22Rv1 (cell line): ENCODE measurements around the gene EFCC1.
A peak's percentile ranks its signal among the peaks of the same experiment; 100 is the strongest.

ENCODE experiments used
- H3K27ac ChIP-seq: fragments of 450-650 bp; 2 replicates; pipeline ENCODE4 v1.5.1; 2017
- ZFX ChIP-seq: fragments of 450-650 bp; IDR thresholded peaks from 2 replicates; pipeline ENCODE4 v1.6.1; 2017; ENCODE audit warnings: antibody characterized with exemption, borderline replicate concordance
- TF ChIP-seq, protein P1 (sequence below): fragments of 450-650 bp; IDR thresholded peaks from 2 replicates; pipeline ENCODE4 v1.5.1; 2017; ENCODE audit warnings: mild to moderate bottlenecking

The EFCC1 gene

GRCh38 chr3:128988286-128988685 lies 12.8 kb upstream of the EFCC1 start:
- TF ChIP-seq ZFX: no peak
- TF ChIP-seq, protein P1, sequence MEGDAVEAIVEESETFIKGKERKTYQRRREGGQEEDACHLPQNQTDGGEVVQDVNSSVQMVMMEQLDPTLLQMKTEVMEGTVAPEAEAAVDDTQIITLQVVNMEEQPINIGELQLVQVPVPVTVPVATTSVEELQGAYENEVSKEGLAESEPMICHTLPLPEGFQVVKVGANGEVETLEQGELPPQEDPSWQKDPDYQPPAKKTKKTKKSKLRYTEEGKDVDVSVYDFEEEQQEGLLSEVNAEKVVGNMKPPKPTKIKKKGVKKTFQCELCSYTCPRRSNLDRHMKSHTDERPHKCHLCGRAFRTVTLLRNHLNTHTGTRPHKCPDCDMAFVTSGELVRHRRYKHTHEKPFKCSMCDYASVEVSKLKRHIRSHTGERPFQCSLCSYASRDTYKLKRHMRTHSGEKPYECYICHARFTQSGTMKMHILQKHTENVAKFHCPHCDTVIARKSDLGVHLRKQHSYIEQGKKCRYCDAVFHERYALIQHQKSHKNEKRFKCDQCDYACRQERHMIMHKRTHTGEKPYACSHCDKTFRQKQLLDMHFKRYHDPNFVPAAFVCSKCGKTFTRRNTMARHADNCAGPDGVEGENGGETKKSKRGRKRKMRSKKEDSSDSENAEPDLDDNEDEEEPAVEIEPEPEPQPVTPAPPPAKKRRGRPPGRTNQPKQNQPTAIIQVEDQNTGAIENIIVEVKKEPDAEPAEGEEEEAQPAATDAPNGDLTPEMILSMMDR: no peak
- no peak overlapping the region for H3K27ac ChIP-seq

DNA sequence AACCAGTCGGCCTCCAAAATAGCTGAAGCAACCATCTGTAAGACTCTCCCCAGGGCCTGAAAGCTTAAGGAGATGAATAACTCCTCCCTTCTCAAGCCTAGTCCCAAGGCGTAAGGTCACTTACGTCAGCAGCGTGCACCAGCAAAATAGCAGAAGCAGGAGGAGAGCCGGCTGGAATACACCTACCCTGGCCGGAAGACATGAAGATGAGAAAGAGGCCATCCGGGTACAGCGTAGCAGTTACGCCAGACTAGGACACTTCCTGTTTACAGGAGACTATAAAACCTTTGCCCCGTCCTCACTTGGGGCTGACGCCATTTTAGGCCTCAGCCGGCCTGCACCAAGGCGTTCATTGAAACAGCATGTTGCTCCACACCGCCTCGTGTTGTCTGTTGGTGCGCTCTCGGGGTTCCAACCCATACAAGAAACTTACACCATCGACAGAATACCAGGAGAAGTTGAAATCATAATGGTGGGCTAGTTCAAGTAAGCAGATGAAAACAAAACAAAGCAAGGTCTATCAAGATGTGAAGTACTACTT lies 9.7 kb upstream of the EFCC1 start:
- TF ChIP-seq ZFX: no peak
- TF ChIP-seq, protein P1: no peak
- no peak overlapping the region for H3K27ac ChIP-seq

DNA sequence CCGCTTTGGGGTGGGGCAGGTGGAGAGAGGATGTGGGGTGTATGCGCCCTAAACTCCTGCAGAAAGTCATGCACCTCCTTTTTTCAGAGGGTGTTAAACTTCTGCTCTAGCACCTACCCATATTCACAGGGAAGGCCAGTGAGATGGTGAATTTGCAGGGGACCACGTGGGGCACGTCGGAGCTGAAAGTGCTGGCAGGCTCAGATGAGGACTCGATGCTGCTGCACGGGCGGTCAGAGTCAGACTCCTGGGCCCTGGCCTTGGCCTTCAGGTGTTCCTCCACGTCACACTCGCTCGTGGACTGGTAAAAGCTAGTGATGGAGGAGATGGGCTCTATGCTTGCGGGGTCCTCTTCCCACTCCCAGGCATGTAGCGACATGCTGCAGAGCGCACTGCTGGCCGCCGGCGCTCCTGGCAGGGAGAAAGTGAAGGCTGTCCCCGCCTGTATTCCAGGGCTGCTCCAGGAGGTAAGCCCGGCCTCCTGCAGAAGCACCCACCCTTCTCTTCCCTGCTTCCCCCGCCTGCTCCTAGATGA lies 8.1 kb upstream of the EFCC1 start:
- TF ChIP-seq, protein P1: no peak
- no peak for TF ChIP-seq ZFX

DNA sequence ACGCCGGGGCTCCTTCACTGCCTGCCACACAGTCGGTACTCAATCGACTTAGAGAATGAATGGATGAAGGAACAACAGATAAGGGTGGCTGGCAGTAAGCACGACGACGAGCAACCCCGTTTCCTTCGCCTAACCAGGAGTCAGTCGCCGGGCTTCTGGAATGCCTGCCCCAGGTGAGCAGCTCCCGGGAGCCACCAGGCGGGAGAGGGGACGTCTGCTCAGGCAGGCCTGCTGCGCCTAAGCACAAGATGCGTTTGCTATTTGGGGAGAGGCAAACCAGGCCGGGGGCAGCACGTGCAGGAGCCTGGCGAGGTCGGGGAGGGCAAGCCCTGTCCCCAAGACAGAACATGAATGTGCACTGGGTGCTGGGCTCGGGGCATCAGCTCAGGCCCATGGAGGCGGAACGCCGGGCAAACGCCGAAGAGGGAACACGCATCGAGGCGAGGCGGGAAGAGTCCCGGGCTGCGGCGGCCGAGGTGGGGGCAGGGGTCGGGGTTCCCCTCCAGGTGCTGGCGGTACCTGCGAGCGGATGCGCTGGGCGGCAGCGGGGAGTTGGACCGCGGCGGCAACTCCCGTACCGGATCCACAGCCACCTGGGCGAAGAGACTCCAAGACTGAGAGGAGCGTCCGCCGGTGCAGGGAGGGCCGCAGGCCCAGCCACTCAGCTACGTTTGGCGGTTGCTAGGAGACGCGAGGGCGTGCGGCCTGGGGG lies 7.5 kb upstream of the EFCC1 start, which contains the start of gene CFAP92:
TSS of gene CFAP92 (minus strand) at position 616 of the 712 bp plus-strand sequence. CDS start 772 bp downstream, outside the sequence.
- TF ChIP-seq ZFX: no peak
- TF ChIP-seq, protein P1: peak; percentile 42
- peak within 1 kb of the TSS; percentile 31; the same call in 1 of the 2 replicates for H3K27ac ChIP-seq

More for the DNA sequence above, 8.1 kb upstream of the EFCC1 start:
- no peak overlapping the region for H3K27ac ChIP-seq

DNA sequence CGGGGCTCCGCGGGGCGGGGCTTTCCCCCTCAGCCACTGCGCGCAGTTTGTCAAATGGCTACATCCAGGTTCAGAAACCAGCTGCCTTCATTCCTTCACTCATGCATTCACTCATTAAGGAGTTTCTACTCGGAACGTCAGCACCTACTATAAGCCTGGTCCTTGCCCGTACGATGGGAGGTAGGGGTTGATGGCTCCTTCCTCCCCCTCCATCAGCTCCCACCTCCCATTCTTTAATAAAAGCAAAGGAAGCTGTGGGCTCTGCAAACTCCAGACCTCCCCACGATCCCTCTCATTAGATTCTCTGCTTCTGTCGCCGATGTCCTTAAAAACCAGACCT lies 7.0 kb upstream of the EFCC1 start:
- TF ChIP-seq, protein P1: no peak
- no peak for TF ChIP-seq ZFX
- H3K27ac ChIP-seq: no peak overlapping the region

- TF ChIP-seq, protein P1: no peak
- no peak for TF ChIP-seq ZFX
- H3K27ac ChIP-seq: no peak overlapping the region
Measured at GRCh38 chr3:128994581-128995546, 6.2 kb upstream of the EFCC1 start.
